HG02759 (cell line): Measurements from ENCODE around the gene SCAF11.

ENCODE experiments used
- ATAC-seq: cut with Tn5 transposase; IDR thresholded peaks from one replicate; pipeline ENCODE4 v1.9.1; 2021; ENCODE audit warnings: mild to moderate bottlenecking, moderate library complexity; ENCODE audit not compliant: unreplicated experiment

The SCAF11 gene

GRCh38 chr12:45986641-45987339, 3.6 kb downstream of the SCAF11 start:
- ATAC-seq = no peak

DNA sequence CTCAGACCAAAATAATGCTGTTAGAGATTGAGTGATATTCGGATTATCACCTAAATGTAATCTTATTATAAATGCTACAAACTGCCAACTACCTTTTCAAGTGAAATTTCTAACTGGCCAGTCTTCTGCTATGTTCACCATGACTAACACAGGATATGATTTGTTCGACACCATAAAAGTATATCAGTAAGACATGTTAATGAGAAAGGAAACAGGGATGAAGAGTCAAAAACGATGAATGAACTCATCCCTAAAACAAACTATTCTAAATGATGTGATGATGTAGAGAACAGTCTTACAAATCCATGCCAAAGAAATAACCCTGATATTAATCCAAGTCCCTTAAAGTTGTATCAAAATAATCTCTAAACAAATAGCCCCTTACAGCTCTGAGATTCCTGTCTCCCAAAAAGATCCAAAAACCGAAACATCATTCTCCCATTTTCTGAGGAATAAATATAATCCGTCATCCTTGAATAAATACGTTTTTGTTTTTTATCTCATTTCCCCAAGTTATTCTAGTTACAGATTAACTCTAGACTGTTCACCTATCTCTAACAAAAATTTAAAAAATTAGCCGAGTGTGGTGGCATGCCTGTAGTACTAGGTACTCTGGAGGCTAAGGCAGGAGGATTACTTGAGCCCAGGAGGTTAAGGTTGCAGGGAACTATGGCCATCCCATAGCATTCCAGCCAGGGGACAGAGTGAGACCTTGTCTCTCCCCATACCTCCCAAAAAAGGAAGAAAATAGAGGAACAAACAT, 9.1 kb downstream of the SCAF11 start:
- ATAC-seq = no peak

DNA sequence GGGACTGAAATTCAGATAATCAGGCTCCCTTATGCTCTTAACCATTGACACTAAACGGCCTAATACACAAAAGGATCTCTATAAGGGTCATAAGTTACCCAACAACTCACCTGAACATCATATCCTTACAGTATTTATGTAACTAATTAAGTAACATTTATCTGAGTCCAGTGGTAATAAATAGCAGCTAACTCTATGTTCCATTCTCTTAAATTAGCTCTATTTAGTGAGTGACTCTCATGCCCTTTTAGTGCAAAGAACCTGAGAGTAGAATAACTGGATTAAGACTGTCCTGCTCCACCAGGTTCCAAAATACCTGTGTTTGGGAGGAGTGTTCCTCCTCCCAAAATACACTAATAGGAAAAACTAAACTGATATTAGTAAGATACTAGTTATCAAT, 9.8 kb downstream of the SCAF11 start:
- ATAC-seq = no peak

GRCh38 chr12:45978108-45978507, 12.3 kb downstream of the SCAF11 start:
- no peak for ATAC-seq

- ATAC-seq = no peak
These were observed 12.8 kb downstream of the SCAF11 start for GRCh38 chr12:45977620-45978019.

GRCh38 chr12:45975506-45975905, 14.9 kb downstream of the SCAF11 start:
- ATAC-seq = no peak

DNA sequence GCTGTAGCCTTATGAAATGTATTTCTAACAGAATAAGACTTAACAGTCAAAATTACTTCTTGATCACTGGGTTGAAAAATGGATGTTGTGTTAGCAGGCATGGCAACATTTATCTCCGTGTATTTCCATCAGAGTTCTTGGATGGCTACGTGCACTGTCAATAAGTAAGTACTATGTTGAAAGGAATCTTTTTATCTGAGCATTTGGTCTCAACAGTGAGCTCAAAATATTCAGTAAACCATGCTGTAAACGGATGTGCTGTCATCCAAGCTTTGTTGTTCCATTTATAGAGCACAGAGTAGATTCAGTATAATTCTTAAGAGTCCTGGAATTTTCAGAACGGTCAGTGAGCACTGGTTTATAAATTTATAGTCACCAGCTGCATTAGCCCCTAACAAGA, 15.5 kb downstream of the SCAF11 start:
- no peak for ATAC-seq

DNA sequence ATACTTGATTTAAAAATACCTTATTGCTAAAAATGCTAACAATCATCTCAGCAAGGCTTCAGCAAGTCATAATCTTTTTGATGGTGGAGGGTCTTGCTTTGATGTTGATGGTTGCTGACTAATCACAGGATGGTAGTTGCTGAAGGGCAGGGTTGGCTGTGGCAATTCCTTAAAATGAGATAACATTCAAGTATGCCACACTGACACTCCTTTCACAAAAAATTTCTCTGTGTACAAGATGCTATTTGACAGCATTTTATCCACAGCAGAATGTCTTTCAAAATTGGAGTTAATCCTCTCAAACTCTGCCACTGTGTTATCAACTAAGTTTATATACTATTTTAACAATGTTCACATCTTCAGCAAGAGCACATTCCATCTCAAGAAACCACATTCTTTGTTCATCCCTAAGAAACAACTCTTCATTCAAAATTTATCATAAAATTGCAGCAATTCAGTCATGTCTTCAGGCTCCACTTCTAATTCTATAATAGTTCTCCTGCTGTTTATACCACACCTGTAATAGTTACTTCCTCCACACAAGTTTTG, 16.1 kb downstream of the SCAF11 start:
- no peak for ATAC-seq

DNA sequence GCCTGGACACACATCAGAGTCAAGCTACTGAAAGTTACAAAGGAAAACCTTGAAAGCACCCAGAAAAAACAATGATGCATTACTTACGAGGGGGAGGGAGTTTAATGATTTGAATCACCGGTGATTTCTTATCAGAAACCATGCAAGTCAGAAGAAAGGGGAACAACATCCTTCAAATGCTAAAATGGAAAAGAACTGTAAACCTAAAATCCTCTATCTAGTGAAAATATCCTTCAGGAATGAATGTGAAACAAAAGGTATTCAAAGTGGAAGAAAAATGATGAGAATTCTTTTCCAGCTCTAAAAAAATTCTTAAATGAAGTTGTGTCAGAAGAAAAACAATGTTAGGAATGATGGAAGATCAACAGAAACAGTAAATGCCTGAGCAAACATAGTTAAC, 16.8 kb downstream of the SCAF11 start:
- ATAC-seq = no peak

DNA sequence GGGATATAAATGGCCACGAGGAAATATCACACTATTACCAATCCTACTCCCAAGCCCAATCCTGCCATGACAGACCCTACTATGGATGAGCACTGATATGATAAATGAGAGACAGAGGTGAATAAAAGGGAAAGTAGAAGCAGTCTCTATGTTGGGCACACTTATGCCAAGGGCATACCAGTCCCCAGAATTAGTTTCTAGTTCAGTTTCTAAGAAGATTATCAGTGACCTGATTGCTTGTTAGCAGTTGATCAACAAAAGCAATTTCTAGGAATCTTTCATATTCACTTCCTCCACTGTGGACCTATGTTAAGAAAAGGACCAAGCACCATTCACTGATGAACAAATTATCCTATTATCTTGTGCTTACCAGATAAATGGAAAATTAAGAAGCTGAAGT, 20.0 kb downstream of the SCAF11 start:
- no peak for ATAC-seq

- ATAC-seq = no peak
These were observed 21.3 kb downstream of the SCAF11 start for GRCh38 chr12:45969084-45969483.

- no peak for ATAC-seq
These were observed 23.9 kb downstream of the SCAF11 start for GRCh38 chr12:45966486-45966885.

GRCh38 chr12:45962553-45963325, 27.6 kb downstream of the SCAF11 start:
- no peak for ATAC-seq

DNA sequence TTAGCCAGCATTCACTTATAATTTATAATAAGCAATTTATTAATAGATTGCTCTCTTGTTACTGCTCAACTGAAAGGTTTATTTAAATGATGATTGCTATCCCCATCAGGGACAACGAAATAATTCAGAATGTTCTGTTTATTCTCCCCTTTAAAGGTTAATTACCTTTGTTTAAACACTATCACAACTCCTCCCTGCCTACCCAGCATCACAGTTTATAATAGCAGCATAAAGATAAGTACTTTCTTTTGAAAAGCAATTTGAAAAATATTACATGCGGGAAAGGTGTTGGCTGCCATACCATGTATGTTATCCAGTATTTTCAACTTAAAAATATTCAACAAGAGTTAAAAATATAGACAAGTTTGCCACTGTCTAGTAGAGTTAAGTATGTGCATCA, 30.6 kb downstream of the SCAF11 start:
- ATAC-seq = no peak

DNA sequence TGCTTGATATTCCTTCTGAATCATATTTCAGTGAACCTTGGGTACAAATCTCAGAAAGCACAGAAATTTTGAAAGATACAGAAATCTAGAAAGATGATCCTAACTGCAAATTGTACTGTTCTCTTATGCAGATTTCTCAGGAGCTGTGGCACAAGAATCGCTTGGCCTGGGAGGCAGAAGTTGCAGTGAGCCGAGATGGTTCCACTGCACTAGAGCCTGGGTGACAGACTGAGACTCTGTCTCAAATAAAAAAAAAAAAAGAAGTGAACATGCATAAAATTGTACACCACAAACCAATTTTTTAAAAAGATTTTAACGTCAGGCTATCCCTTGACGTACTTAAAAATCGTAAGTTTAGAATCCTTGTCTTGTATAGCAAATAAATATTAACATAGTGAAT, 31.3 kb downstream of the SCAF11 start:
- ATAC-seq = no peak

GRCh38 chr12:45948546-45948945, 41.8 kb downstream of the SCAF11 start:
- no peak for ATAC-seq

GRCh38 chr12:45946435-45946834, 43.9 kb downstream of the SCAF11 start:
- ATAC-seq = no peak

- ATAC-seq = no peak
These were observed 45.6 kb downstream of the SCAF11 start for GRCh38 chr12:45944771-45945170.

- ATAC-seq = no peak
These were observed 50.6 kb downstream of the SCAF11 start for GRCh38 chr12:45939759-45940158.

- no peak for ATAC-seq
These were observed 51.8 kb downstream of the SCAF11 start for GRCh38 chr12:45938566-45938965.

DNA sequence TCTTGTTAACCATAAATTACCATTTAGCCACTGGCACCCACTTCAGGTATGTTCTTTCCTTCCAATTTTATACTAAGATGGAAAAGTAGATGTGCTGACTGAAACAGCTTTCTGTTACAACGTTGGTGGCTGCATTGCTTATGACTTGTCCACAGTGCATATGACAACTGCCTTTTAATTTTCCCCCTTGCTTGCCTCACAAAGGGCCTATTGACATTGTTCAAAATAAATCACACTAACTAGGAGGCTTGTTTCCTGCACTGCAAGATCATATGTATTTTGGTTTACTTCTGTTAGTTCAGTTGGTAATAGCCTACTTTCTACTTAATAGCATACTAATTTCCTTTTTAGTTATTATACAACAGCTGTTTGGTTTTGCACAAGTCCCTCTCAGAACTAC, 55.4 kb downstream of the SCAF11 start:
- no peak for ATAC-seq

- no peak for ATAC-seq
These were observed 56.9 kb downstream of the SCAF11 start for GRCh38 chr12:45933504-45933903.
